SK-N-MC (cell line): Measurements from ENCODE around the gene DPH3.

Experiments used
- DNase-seq: peaks from one replicate; pipeline ENCODE4 v3.0.0-alpha.2; 2011; ENCODE audit warnings: low read depth, low spot score
- H3K27ac ChIP-seq: fragments of 200-600 bp; sonication (generic); 2 replicates; pipeline ENCODE4 v1.5.1; 2016; ENCODE audit warnings: mixed run types
- H3K36me3 ChIP-seq: fragments of 200-600 bp; sonication (generic); 2 replicates; pipeline ENCODE4 v1.6.1; 2017; ENCODE audit warnings: antibody characterized with exemption, low read length, mixed read lengths; ENCODE audit not compliant: insufficient read depth
- H3K4me3 ChIP-seq: fragments of 200-600 bp; sonication (generic); 2 replicates; pipeline ENCODE4 v1.5.1; 2016
- H3K9ac ChIP-seq: fragments of 200-600 bp; sonication (generic); 2 replicates; pipeline ENCODE4 v1.8.0; 2017; ENCODE audit warnings: mixed run types, mixed read lengths; ENCODE audit not compliant: insufficient read length
- H3K9me3 ChIP-seq: fragments of 200-600 bp; sonication (generic); 2 replicates; pipeline ENCODE4 v1.6.1; 2017; ENCODE audit warnings: low read depth, mild to moderate bottlenecking, antibody characterized with exemption, low read length, moderate library complexity, mixed read lengths
- EZH2 ChIP-seq: fragments of 200-600 bp; sonication (generic); IDR thresholded peaks from one replicate; pipeline ENCODE4 v1.6.1; 2017; ENCODE audit warnings: antibody characterized with exemption
- FOXP2 ChIP-seq: optimal IDR thresholded peaks from 2 replicates; pipeline ENCODE3; 2011; ENCODE audit warnings: mild to moderate bottlenecking, moderate library complexity; ENCODE audit not compliant: insufficient read depth; ENCODE audit errors: extremely low read length, control extremely low read depth
- POLR2AphosphoS5 ChIP-seq: IDR thresholded peaks from 2 replicates; pipeline ENCODE4 v1.6.1; 2012; ENCODE audit warnings: mild to moderate bottlenecking, low read depth, low read length, borderline replicate concordance

The DPH3 gene

DNA sequence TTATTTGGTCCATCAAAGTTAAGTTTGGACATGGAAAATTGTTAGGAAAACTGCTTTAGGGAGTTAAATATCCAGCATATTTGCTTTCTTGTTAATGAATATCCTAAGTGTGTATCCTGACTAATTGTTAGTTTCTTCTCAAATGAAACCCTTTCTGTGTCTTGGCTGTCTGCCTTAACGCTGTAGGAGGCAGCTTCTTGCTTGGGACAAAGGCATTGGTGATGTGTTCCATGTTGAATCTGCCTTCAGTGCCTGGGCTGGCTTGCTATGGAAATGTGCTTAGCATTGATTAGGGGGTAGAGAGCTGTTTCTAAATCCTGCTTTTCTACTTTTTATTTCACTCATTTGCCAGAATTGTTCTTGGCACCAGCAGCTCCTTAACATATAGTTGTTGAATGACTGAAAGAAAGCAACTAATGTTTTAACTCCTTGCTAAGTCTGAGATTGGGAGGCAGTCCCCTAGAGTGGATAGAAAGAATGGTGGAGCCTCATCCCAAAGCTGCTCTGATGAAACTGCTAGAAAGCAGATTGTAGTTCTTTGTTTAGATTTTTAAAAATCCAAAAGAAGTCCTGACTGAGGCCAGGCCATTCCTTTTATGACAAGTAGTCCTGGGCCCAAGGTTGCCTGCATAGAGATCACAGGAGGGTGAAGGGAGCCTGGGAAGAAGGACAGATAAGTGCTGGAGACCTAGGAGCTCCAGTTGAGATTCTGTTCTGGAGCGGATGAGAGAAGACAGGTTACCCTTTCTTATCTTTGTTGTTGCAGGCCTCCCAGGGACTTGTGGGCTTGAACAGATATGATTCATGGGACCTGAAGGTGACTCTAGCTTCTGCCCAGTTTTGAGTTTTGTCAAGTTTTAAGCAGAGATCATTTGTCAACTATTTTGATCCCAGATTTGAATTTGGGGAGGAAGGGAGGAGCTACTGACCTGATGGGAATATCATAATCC is 39.6 kb upstream of the DPH3 start:
- Histone ChIP-seq H3K27ac (no peak overlapping the region), H3K4me3 (no peak overlapping the region), H3K9me3 (no peaks in the 10 kb centered on the region), H3K36me3 (no peaks in the 10 kb centered on the region; the same call in 1 of the 2 replicates), H3K9ac (no peak overlapping the region)
- no peak for TF ChIP-seq EZH2
- no peak for TF ChIP-seq POLR2AphosphoS5
- no peak for TF ChIP-seq FOXP2
- no peak for DNase-seq

DNA sequence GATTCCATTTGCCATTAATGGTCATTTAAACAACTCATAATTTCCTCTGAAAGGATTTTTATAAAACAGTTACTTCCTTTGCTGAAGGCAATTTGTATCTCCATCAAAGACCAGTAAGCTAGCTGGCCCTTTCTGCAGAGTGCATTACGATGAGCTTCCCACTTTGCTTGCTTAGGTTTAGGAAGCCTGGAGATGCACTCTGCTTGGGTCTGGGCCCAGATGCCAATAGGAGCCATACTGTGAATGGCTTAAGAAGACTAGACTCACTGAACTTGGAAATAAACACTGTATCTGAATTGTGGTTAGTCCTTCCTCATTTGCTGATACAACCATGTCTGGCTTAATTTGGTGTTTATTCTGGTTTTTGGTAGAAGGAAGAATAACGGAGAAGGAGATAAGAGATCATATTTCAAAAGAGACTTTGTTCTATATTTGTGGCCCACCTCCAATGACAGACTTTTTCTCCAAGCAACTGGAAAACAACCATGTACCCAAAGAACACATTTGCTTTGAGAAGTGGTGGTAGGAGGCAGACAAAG is 38.4 kb upstream of the DPH3 start:
- TF ChIP-seq EZH2 (no peak), POLR2AphosphoS5 (no peak), FOXP2 (no peak)
- Histone ChIP-seq H3K36me3 (no peaks in the 10 kb centered on the region; the same call in 1 of the 2 replicates), H3K9me3 (no peaks in the 10 kb centered on the region), H3K4me3 (no peak overlapping the region), H3K27ac (no peak overlapping the region), H3K9ac (no peak overlapping the region)
- DNase-seq: no peak

DNA sequence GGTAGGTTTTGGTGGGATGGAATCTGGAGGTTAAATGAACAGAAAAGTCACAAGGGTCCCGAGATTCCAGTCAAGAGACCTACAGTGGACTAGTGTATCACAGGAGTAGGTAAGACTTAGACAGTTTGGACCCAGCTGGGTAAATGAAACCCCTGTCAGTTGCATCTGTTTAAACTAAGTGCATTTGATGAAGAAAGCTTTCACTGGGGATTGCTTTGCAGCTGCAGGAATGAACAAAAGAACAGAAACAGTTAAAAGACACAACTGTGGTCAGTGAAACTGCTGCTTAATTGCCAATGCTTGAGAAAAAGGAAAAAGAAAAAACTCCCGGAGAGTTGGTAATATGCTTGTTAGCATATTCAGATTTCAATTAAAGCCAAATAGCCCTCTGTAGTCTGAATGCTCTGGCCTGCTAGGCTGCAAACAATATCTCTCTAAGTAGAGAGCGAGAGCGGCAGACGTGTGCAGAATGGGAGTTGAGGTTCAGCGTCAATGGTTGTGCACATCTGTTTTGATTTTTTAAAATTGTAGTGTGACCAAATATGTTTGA is 37.4 kb upstream of the DPH3 start:
- Histone ChIP-seq H3K9me3 (no peaks in the 10 kb centered on the region), H3K4me3 (no peak overlapping the region)

DNA sequence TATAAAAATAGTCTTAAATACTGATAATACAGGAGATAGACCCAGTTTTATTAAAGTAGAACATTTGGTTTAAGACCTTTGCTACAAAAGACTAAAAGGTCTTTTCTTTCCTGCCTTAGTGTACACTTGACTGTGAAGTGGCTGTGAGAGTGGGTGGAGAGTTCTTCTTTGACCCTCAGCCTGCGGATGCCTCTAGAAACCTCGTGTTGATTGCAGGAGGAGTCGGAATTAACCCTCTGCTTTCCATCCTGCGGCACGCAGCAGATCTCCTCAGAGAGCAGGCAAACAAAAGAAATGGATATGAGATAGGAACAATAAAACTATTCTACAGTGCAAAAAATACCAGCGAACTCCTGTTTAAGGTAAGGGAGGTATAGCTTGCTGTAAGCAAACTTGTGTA is 36.8 kb upstream of the DPH3 start:
- Histone ChIP-seq H3K9ac (no peak overlapping the region), H3K36me3 (peaks cover 4% of the 10 kb centered on the region), H3K9me3 (no peaks in the 10 kb centered on the region), H3K4me3 (no peak overlapping the region), H3K27ac (no peak overlapping the region)
- DNase-seq: no peak
- TF ChIP-seq EZH2: no peak

More for the DNA sequence above, 37.4 kb upstream of the DPH3 start:
- no peak overlapping the region for H3K9ac ChIP-seq
- no peak overlapping the region for H3K27ac ChIP-seq
- no peak for DNase-seq
- no peaks in the 10 kb centered on the region; the same call in none of the 2 replicates for H3K36me3 ChIP-seq
- no peak for TF ChIP-seq POLR2AphosphoS5
- no peak for TF ChIP-seq FOXP2
- TF ChIP-seq EZH2: no peak

DNA sequence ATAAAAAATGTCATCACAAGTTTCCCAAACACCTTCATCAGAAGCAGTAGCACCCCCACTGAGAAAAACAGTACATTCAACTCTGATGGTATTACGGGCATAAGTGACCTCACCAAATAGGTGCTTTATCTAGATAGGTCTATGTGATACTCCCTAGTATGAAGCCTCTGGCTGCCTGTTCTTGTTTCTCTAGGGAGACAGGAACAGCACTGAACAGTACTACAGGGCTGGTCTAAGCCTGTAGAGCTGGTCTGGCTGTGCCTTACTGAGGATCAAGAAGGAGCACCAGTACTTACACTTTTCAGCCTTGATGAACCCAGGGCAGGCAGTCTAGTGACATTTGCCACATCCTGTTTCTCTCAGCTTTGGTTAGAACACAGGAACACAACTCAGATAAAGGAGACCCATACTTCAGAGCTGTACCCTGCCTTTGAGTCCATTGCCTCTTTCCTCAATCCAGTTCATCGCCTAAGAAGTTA is 36.2 kb upstream of the DPH3 start:
- Histone ChIP-seq H3K9me3 (no peaks in the 10 kb centered on the region), H3K9ac (no peak overlapping the region), H3K27ac (no peak overlapping the region), H3K36me3 (peaks cover 6% of the 10 kb centered on the region), H3K4me3 (no peak overlapping the region)
- no peak for DNase-seq
- TF ChIP-seq EZH2: no peak
- TF ChIP-seq POLR2AphosphoS5: no peak
- no peak for TF ChIP-seq FOXP2

DNA sequence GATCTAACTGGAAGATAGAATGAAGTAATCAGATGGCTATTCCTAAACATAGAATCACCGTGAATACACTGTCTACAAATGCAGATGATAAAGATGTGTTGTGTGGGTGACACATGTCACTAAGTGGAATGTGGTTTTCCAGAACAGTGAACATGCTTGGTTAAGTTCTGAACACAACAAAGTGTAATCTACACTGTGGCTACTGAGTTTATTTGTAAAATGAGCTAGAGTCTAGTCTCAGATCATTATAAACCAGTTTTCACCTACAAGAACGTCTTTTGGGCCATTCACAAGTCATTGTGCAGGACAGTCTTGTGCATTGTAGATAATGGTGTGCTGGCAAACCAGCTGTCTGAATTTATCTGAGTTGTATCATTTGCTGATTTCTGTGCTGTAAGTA is 35.6 kb upstream of the DPH3 start:
- DNase-seq: no peak
- TF ChIP-seq POLR2AphosphoS5 (no peak), FOXP2 (no peak), EZH2 (no peak)
- Histone ChIP-seq H3K27ac (no peak overlapping the region), H3K4me3 (no peak overlapping the region), H3K36me3 (peaks cover 6% of the 10 kb centered on the region), H3K9ac (no peak overlapping the region), H3K9me3 (no peaks in the 10 kb centered on the region)

DNA sequence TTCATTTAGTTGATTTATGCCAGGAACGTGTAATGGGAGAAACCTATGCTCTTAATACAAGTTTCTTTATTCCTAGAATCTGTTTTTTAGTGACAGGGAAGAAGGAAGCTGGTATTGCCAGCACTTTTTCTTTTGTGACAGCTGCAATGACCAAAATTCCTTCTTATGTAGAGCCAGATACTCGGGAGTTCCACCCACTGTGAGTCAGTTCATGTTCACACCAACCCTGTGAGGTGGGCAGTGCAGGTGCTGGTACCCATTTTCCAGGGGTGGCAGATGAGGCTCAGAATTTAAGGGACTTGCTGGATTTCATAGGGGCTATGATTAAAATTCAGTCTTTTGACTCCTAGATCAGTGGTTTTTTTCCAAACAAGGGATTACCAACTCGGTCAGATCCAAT is 35.0 kb upstream of the DPH3 start:
- no peak for TF ChIP-seq FOXP2
- no peak for TF ChIP-seq EZH2
- TF ChIP-seq POLR2AphosphoS5: no peak
- Histone ChIP-seq H3K36me3 (peaks cover 6% of the 10 kb centered on the region), H3K9me3 (no peaks in the 10 kb centered on the region), H3K27ac (no peak overlapping the region), H3K9ac (no peak overlapping the region), H3K4me3 (no peak overlapping the region)
- no peak for DNase-seq

DNA sequence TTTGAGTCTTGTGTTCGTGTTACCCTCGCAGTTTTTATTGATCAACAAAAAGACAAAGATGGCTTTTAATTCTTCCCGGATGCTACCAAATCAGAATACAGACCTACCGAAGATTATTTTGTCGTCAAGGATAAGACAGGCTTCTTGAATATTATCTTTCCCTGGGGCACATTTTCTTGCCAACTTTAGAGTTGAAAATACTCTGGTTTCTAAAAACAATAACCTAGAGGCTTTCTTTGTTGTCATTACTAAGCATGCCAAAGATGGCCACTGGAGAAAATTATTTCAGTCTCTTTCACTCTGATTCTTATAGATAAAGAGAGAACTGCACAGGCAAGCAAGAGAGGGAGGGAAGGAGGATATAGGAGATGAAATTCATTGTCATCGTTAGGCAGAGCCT is 34.1 kb upstream of the DPH3 start:
- H3K9ac ChIP-seq: no peak overlapping the region
- no peaks in the 10 kb centered on the region for H3K9me3 ChIP-seq
- DNase-seq: no peak
- H3K27ac ChIP-seq: no peak overlapping the region
- TF ChIP-seq FOXP2 (no peak), POLR2AphosphoS5 (no peak), EZH2 (no peak)
- H3K36me3 ChIP-seq: peaks cover 6% of the 10 kb centered on the region
- no peak overlapping the region for H3K4me3 ChIP-seq
